RWPE2 (cell line): ENCODE measurements around the gene NPR1.

Source experiments
- ATAC-seq: fragments of 200-7000 bp; cut with Tn5 transposase; 3 replicates; pipeline ENCODE4 v1.9.1; 2021; ENCODE audit warnings: low read depth
- DNase-seq: peaks from one replicate; pipeline ENCODE4 v3.0.0-alpha.2; 2020; ENCODE audit warnings: low spot score
- H3K27ac ChIP-seq: fragments of 450-650 bp; 2 replicates; pipeline ENCODE4 v1.5.1; 2017; ENCODE audit warnings: mild to moderate bottlenecking; ENCODE audit not compliant: poor library complexity, severe bottlenecking
- H3K27me3 ChIP-seq: fragments of 250-450 bp; sonication (Bioruptor Pico); 2 replicates; pipeline ENCODE4 v1.5.1; 2021; ENCODE audit warnings: mild to moderate bottlenecking, moderate library complexity; ENCODE audit not compliant: insufficient read depth, poor library complexity, severe bottlenecking
- H3K36me3 ChIP-seq: fragments of 250-450 bp; sonication (Bioruptor Pico); 2 replicates; pipeline ENCODE4 v1.5.1; 2020; ENCODE audit warnings: low read depth, mild to moderate bottlenecking, moderate library complexity
- H3K4me1 ChIP-seq: fragments of 250-450 bp; sonication (Bioruptor Pico); 2 replicates; pipeline ENCODE4 v1.5.1; 2021; ENCODE audit warnings: mild to moderate bottlenecking, moderate library complexity; ENCODE audit not compliant: insufficient read depth, poor library complexity, severe bottlenecking
- H3K4me3 ChIP-seq: fragments of 250-450 bp; sonication (Bioruptor Pico); 2 replicates; pipeline ENCODE4 v1.5.1; 2021; ENCODE audit warnings: mild to moderate bottlenecking, moderate library complexity; ENCODE audit not compliant: severe bottlenecking
- H3K9me3 ChIP-seq: fragments of 250-450 bp; sonication (Bioruptor Pico); 2 replicates; pipeline ENCODE4 v1.5.1; 2021; ENCODE audit warnings: mild to moderate bottlenecking, moderate library complexity; ENCODE audit not compliant: severe bottlenecking
- CTCF ChIP-seq: fragments of 450-650 bp; IDR thresholded peaks from one replicate; pipeline ENCODE4 v1.5.1; 2017; ENCODE audit warnings: mild to moderate bottlenecking, moderate library complexity; ENCODE audit not compliant: poor library complexity, severe bottlenecking

The NPR1 gene

GRCh38 chr1:153642161-153642560, 36.3 kb upstream of the NPR1 start:
- ATAC-seq (no peak), DNase-seq (no peak)
- H3K4me3 ChIP-seq: no peak overlapping the region
- H3K27me3 ChIP-seq: no peaks in the 10 kb centered on the region
- no peaks in the 10 kb centered on the region for H3K9me3 ChIP-seq
- no peaks in the 10 kb centered on the region for H3K4me1 ChIP-seq
- peaks cover 88% of the 10 kb centered on the region for H3K36me3 ChIP-seq
- no peak for TF ChIP-seq CTCF
- no peak overlapping the region for H3K27ac ChIP-seq

- Histone ChIP-seq H3K27ac (no peak overlapping the region), H3K4me1 (no peaks in the 10 kb centered on the region), H3K27me3 (no peaks in the 10 kb centered on the region), H3K9me3 (no peaks in the 10 kb centered on the region), H3K36me3 (peaks cover 79% of the 10 kb centered on the region), H3K4me3 (no peak overlapping the region)
- DNase-seq (no peak), ATAC-seq (no peak)
- no peak for TF ChIP-seq CTCF
These were observed 35.4 kb upstream of the NPR1 start for GRCh38 chr1:153643100-153643499.

- no peak for TF ChIP-seq CTCF
- no peaks in the 10 kb centered on the region for H3K27me3 ChIP-seq
- no peak overlapping the region for H3K27ac ChIP-seq
- H3K4me3 ChIP-seq: no peak overlapping the region
- H3K4me1 ChIP-seq: no peaks in the 10 kb centered on the region
- DNase-seq (no peak), ATAC-seq (no peak)
- H3K36me3 ChIP-seq: peaks cover 71% of the 10 kb centered on the region
- no peaks in the 10 kb centered on the region for H3K9me3 ChIP-seq
These were observed 34.7 kb upstream of the NPR1 start for GRCh38 chr1:153643816-153644215.

GRCh38 chr1:153646672-153647345, 31.7 kb upstream of the NPR1 start:
- Histone ChIP-seq H3K27me3 (no peaks in the 10 kb centered on the region), H3K9me3 (no peaks in the 10 kb centered on the region), H3K4me1 (no peaks in the 10 kb centered on the region), H3K4me3 (no peak overlapping the region), H3K27ac (no peak overlapping the region), H3K36me3 (peaks cover 42% of the 10 kb centered on the region)
- DNase-seq (no peak), ATAC-seq (peak; percentile 21)
- TF ChIP-seq CTCF: no peak

- no peaks in the 10 kb centered on the region for H3K27me3 ChIP-seq
- H3K36me3 ChIP-seq: peaks cover 36% of the 10 kb centered on the region
- no peak overlapping the region for H3K27ac ChIP-seq
- DNase-seq: no peak
- no peaks in the 10 kb centered on the region for H3K4me1 ChIP-seq
- H3K9me3 ChIP-seq: no peaks in the 10 kb centered on the region
- H3K4me3 ChIP-seq: no peak overlapping the region
- no peak for TF ChIP-seq CTCF
- peak; percentile 28 for ATAC-seq
These were observed 31.2 kb upstream of the NPR1 start for GRCh38 chr1:153647346-153647714.
